DND-41 (cell line): ENCODE data around the gene SDHC.

ENCODE experiments used
- ATAC-seq: fragments of 200-7000 bp; cut with Tn5 transposase; 3 replicates; pipeline ENCODE4 v1.9.1; 2021; ENCODE audit warnings: low read depth; ENCODE audit not compliant: insufficient read depth
- DNase-seq: peaks from one replicate; pipeline ENCODE4 v3.0.0-alpha.2; 2020
- H2AFZ ChIP-seq: 2 replicates; pipeline ENCODE4 v1.6.0; 2012; ENCODE audit warnings: low read depth, low read length
- H3K27ac ChIP-seq: 2 replicates; pipeline ENCODE4 v1.5.1; 2012; ENCODE audit warnings: low read length, inconsistent platforms
- H3K27me3 ChIP-seq: fragments of 200-600 bp; sonication (generic); 2 replicates; pipeline ENCODE4 v1.6.0; 2012; ENCODE audit warnings: low read length, mild to moderate bottlenecking, inconsistent platforms; ENCODE audit not compliant: insufficient read depth, poor library complexity
- H3K36me3 ChIP-seq: 2 replicates; pipeline ENCODE4 v1.5.1; 2012; ENCODE audit warnings: low read length, inconsistent platforms; ENCODE audit not compliant: insufficient read depth
- H3K4me1 ChIP-seq: 2 replicates; pipeline ENCODE4 v1.5.1; 2012; ENCODE audit warnings: mild to moderate bottlenecking, low read length; ENCODE audit not compliant: insufficient read depth
- H3K4me2 ChIP-seq: 2 replicates; pipeline ENCODE4 v1.6.0; 2012; ENCODE audit warnings: mild to moderate bottlenecking, moderate library complexity, low read length, inconsistent platforms; ENCODE audit not compliant: insufficient read depth
- H3K4me3 ChIP-seq, 2 experiments: fragments of 200-600 bp in 1 of 2; shearing (Covaris generic) in 1 of 2; 2 replicates each; pipeline ENCODE4 v1.5.1; 2012 to 2016; ENCODE audit warnings: inconsistent platforms in 2 of 2, low read length in 2 of 2, mild to moderate bottlenecking in 2 of 2, low read depth in 1 of 2, moderate library complexity in 1 of 2
- H3K79me2 ChIP-seq: 2 replicates; pipeline ENCODE4 v1.6.0; 2012; ENCODE audit warnings: low read length, inconsistent platforms; ENCODE audit not compliant: insufficient read depth
- H3K9ac ChIP-seq: 2 replicates; pipeline ENCODE4 v1.6.0; 2012; ENCODE audit warnings: low read depth, mild to moderate bottlenecking, inconsistent platforms, low read length, moderate library complexity
- H3K9me3 ChIP-seq: 2 replicates; pipeline ENCODE4 v1.5.1; 2012; ENCODE audit warnings: low read length, moderate library complexity, mild to moderate bottlenecking, inconsistent platforms; ENCODE audit not compliant: insufficient read depth, severe bottlenecking
- H4K20me1 ChIP-seq: 2 replicates; pipeline ENCODE4 v1.6.0; 2012; ENCODE audit warnings: low read length; ENCODE audit not compliant: insufficient read depth
- CTCF ChIP-seq: IDR thresholded peaks from 2 replicates; pipeline ENCODE4 v1.5.1; 2012; ENCODE audit warnings: borderline replicate concordance, low read length, moderate library complexity, mild to moderate bottlenecking; ENCODE audit not compliant: poor library complexity, severe bottlenecking; ENCODE audit errors: extremely low read depth
- EZH2 ChIP-seq: IDR thresholded peaks from 3 replicates; pipeline ENCODE4 v1.6.1; 2012; ENCODE audit warnings: borderline replicate concordance, low read depth, mild to moderate bottlenecking, moderate library complexity, low read length, inconsistent platforms; ENCODE audit not compliant: severe bottlenecking

SDHC gene

GRCh38 chr1:161282991-161283390, 31.2 kb upstream of the SDHC start:
- H2AFZ ChIP-seq, result no peak overlapping the region; the same call in 1 of the 2 replicates
- H3K27me3 ChIP-seq, result peaks cover 29% of the 10 kb centered on the region
- H3K9me3 ChIP-seq, result no peaks in the 10 kb centered on the region
- H3K9ac ChIP-seq, result no peak overlapping the region
- no peaks in the 10 kb centered on the region for H3K79me2 ChIP-seq
- H3K4me1 ChIP-seq, result no peaks in the 10 kb centered on the region
- DNase-seq (no peak), ATAC-seq (no peak)
- no peak overlapping the region for H3K27ac ChIP-seq
- TF ChIP-seq EZH2 (no peak), CTCF (no peak)
- no peaks in the 10 kb centered on the region for H3K36me3 ChIP-seq
- no peak overlapping the region for H3K4me2 ChIP-seq
- no peaks in the 10 kb centered on the region for H4K20me1 ChIP-seq
- H3K4me3 ChIP-seq, result no peak overlapping the region

- Histone ChIP-seq H3K27ac (no peak overlapping the region), H3K9me3 (no peaks in the 10 kb centered on the region), H3K4me3 (no peak overlapping the region), H2AFZ (no peak overlapping the region), H3K79me2 (no peaks in the 10 kb centered on the region), H4K20me1 (no peaks in the 10 kb centered on the region), H3K4me1 (no peaks in the 10 kb centered on the region), H3K4me2 (no peak overlapping the region), H3K9ac (no peak overlapping the region), H3K27me3 (peaks cover 19% of the 10 kb centered on the region), H3K36me3 (no peaks in the 10 kb centered on the region)
- ATAC-seq (no peak), DNase-seq (no peak)
- TF ChIP-seq CTCF, result no peak
These were observed 29.1 kb upstream of the SDHC start for GRCh38 chr1:161285113-161285512.

- Histone ChIP-seq H3K4me1 (no peaks in the 10 kb centered on the region), H3K79me2 (no peaks in the 10 kb centered on the region), H3K9me3 (no peaks in the 10 kb centered on the region), H4K20me1 (no peaks in the 10 kb centered on the region), H3K36me3 (no peaks in the 10 kb centered on the region), H3K27me3 (peaks cover 19% of the 10 kb centered on the region), H3K9ac (no peak overlapping the region), H3K4me2 (no peak overlapping the region), H3K27ac (no peak overlapping the region), H2AFZ (no peak overlapping the region), H3K4me3 (no peak overlapping the region)
- ATAC-seq (no peak), DNase-seq (no peak)
- TF ChIP-seq EZH2 (no peak), CTCF (no peak)
These were observed 28.7 kb upstream of the SDHC start for GRCh38 chr1:161285521-161285920.

- Histone ChIP-seq H3K27me3 (peaks cover 19% of the 10 kb centered on the region), H2AFZ (no peak overlapping the region), H3K36me3 (no peaks in the 10 kb centered on the region), H3K9ac (no peak overlapping the region), H3K27ac (no peak overlapping the region), H3K4me3 (no peak overlapping the region), H3K9me3 (no peaks in the 10 kb centered on the region), H4K20me1 (no peaks in the 10 kb centered on the region), H3K79me2 (no peaks in the 10 kb centered on the region), H3K4me2 (no peak overlapping the region), H3K4me1 (no peaks in the 10 kb centered on the region)
- no peak for TF ChIP-seq CTCF
- no peak for TF ChIP-seq EZH2
- ATAC-seq (no peak), DNase-seq (no peak)
These were observed 26.6 kb upstream of the SDHC start for GRCh38 chr1:161287482-161288054.
